GM18951 (cell line): Measurements from ENCODE around the gene METTL18.
"Not testable (repeated sequence)": the region's sequence is repeated elsewhere in the genome, so short reads cannot be mapped to it uniquely, and the experiment has no call there.

ENCODE experiments used
- POLR2A ChIP-seq: IDR thresholded peaks from 4 replicates; pipeline ENCODE4 v1.6.1; 2011; ENCODE audit warnings: mild to moderate bottlenecking; ENCODE audit not compliant: insufficient read length, insufficient read depth; ENCODE audit errors: extremely low read depth
- in situ Hi-C: fragments of 300-500 bp; cut with MboI; formaldehyde crosslinking; loops from one replicate; pipeline ENCODE4 v1.12.0; 2022; ENCODE audit warnings: low sequenced_read_pairs, mixed read lengths, inconsistent platforms; ENCODE audit not compliant: unreplicated experiment

The METTL18 gene

GRCh38 chr1:169794530-169795416 is at the start of gene METTL18:
METTL18 (minus strand) TSS chr1:169794907; CDS start chr1:169793695, 1,212 bp downstream.
- in situ Hi-C loops, result no loop called here
- peak; percentile 70 for TF ChIP-seq POLR2A

GRCh38 chr1:169838942-169839341 is 44.2 kb upstream of the METTL18 start:
- no peak for TF ChIP-seq POLR2A
- in situ Hi-C loops, result no loop called here

- in situ Hi-C loops, result no loop called here
- no peak for TF ChIP-seq POLR2A
Observed at GRCh38 chr1:169836198-169836597, 41.5 kb upstream of the METTL18 start.

DNA sequence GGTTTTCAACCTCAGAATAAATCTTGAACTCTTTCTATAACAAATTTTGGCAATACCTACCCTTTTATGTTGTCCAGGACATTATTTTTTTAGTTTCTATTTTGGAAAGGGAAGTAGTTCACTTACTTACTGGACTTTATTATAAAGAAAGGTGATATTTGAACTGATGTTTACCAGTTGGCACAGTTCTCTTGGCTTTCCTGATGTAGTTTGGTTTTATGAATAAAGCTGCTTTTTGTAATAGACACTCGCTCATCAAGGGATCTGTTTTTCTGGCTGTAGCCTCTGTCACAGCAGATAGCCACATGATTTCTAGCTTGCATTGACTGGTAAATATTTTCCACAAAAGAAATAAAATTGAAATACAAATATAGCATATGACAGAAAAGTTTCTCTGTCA is 40.9 kb upstream of the METTL18 start:
- TF ChIP-seq POLR2A, result no peak
- in situ Hi-C loops, result no loop called here

GRCh38 chr1:169834869-169835268 is 40.2 kb upstream of the METTL18 start:
- in situ Hi-C loops, result no loop called here
- TF ChIP-seq POLR2A, result no peak

GRCh38 chr1:169833179-169833901 is 38.6 kb upstream of the METTL18 start:
- in situ Hi-C loops, result no loop called here
- TF ChIP-seq POLR2A, result no peak

- no peak for TF ChIP-seq POLR2A
- in situ Hi-C loops, result no loop called here
Observed at GRCh38 chr1:169829671-169830070, 35.0 kb upstream of the METTL18 start.

GRCh38 chr1:169824153-169824552 is 29.4 kb upstream of the METTL18 start:
- no peak for TF ChIP-seq POLR2A
- in situ Hi-C loops, result no loop called here

DNA sequence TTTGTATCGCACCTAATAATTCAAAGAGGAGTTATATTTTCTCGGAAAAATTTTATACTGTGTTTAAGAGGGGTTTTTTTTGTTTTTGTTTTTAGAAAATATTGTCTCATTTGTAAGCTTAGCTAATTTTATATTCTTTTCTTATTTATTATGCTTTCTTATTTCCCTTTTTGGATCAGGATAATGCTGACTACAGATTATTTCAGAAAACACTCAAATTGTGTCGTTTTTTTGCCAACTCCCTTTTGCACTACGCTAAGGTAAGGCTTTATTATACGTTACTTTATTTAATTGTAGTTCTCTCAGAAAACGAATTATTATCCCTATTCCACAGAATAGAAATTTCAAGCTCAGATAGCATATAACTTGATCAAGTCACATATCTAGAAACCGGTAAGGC is 26.8 kb upstream of the METTL18 start:
- TF ChIP-seq POLR2A, result no peak
- in situ Hi-C loops, result no loop called here

- in situ Hi-C loops, result no loop called here
- TF ChIP-seq POLR2A, result no peak
Observed at GRCh38 chr1:169816617-169817016, 21.9 kb upstream of the METTL18 start.

DNA sequence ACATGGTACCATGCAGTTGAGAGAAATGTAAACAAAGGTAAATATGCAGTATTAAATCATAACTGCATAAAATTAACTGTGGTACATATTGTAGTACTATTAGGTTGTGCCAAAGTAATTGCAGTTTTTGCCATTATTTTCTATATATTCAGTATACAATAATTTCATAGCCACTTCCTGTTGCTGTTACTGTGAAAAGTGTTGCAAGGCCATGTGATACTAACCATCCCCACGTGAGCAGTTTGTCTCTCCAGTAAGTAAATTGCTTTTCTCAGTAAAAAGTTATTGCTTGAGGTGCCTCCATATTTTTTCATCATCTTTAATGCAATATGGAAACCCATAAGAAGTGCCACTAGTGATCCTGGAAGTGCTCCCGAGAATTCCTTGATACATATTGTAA is 19.6 kb upstream of the METTL18 start:
- in situ Hi-C loops, result no loop called here
- no peak for TF ChIP-seq POLR2A

DNA sequence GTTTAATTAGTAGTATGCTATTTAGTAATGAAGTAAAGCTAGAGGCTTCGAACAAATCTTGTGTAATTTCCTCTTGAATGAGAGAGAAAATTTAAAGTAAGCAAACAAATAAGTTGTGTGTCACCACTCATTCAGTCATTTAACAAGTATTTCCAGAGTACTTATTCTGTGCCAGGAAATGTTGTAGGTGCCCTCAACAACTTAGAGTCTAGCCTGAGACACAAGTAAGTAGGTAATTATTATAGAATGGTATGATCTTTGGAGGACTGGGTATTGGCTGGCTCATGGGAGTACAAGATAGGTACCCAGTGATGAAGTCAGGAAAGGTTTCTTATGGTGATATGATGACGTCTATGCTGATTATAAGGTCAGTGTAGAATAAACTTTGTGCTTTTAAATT is 17.4 kb upstream of the METTL18 start:
- in situ Hi-C loops, result no loop called here

DNA sequence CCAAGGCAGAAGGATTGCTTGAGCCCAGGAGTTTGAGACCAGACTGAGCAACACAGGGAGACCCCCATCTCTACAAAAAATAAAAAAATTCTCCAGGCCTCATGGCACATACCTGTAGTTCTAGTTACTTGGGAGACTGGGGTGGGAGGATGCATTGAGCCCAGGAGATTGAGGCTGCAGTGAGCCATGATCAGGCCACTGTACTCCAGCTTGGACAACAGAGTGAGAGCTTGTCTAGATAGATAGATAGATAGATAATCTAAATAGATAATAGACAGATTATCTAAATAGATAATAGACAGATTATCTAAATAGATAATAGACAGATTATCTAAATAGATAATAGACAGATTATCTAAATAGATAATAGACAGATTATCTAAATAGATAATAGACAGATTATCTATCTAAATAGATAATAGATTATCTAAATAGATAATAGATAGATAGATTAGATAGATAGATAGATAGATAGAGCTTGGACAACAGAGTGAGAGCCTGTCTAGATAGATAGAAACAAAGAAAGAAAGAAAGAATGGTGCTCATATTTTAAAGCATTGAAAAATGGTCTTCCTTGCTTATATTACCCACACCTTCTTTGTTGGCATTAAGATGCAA is 16.8 kb upstream of the METTL18 start:
- in situ Hi-C loops, result not testable (repeated sequence)

More for the DNA sequence above, 17.4 kb upstream of the METTL18 start:
- TF ChIP-seq POLR2A, result no peak
